ENCODE data around the gene TTC7B. TPM values are rescaled to one million over a fixed set of nuclear protein-coding genes. Genes with fewer than 3 reads are reported as not detected.

Gene TTC7B
- total and polyA plus RNA-seq, 2 experiments from 2014 or later = 7.9 to 28.6 TPM

GRCh38 chr14:90654831-90655276 lies 161.4 kb downstream of the TTC7B start (continued):
- TF ChIP-seq ZNF331 (CRISPR knock-in tag; IDR thresholded peaks at IDR 0.05; ENCODE audit: low read depth) = no peak
- no peak for TF ChIP-seq ZNF114 (CRISPR knock-in tag; IDR thresholded peaks at IDR 0.05)

GRCh38 chr14:90652626-90653025 lies 163.6 kb downstream of the TTC7B start:
- no peak for TF ChIP-seq REST (IDR thresholded peaks at IDR 0.05; ENCODE audit: unreplicated experiment)
- TF ChIP-seq CTCF (conservative IDR thresholded peaks at IDR 0.05; ENCODE audit: low read depth in 2 of 2) = no peak
- no peak for TF ChIP-seq EZH2phosphoT487 (IDR thresholded peaks at IDR 0.05; ENCODE audit: unreplicated experiment)
- no peak for TF ChIP-seq ETS1 (IDR thresholded peaks at IDR 0.05)
- TF ChIP-seq ZNF331 (CRISPR knock-in tag; IDR thresholded peaks at IDR 0.05; ENCODE audit: low read depth) = no peak
- TF ChIP-seq EZH2 (IDR thresholded peaks at IDR 0.05; ENCODE audit: low read depth, unreplicated experiment) = no peak
- TF ChIP-seq ZNF114 (CRISPR knock-in tag; IDR thresholded peaks at IDR 0.05) = no peak
- TF ChIP-seq POLR2AphosphoS5 (IDR thresholded peaks at IDR 0.05; ENCODE audit: low read depth) = no peak
- no peak for TF ChIP-seq ZNF462 (CRISPR knock-in tag; IDR thresholded peaks at IDR 0.05)
- TF ChIP-seq STAT1 (IDR thresholded peaks at IDR 0.05; ENCODE audit: unreplicated experiment) = no peak
- TF ChIP-seq NANOG (IDR thresholded peaks at IDR 0.05; ENCODE audit: borderline replicate concordance) = no peak
- TF ChIP-seq CREB1 (CRISPR knock-in tag; IDR thresholded peaks at IDR 0.05; ENCODE audit: low read depth) = no peak
- TF ChIP-seq JUNB (IDR thresholded peaks at IDR 0.05; ENCODE audit: unreplicated experiment) = no peak
- Histone ChIP-seq H3K27ac (ENCODE audit: low read depth) (no peak overlapping the region), H3F3A (replicated peaks; ENCODE audit: low read depth) (no peaks in the 10 kb centered on the region), H3K9me2 (ENCODE audit: insufficient read depth) (peaks cover 12% of the 10 kb centered on the region; the same call in 1 of the 2 replicates), H3K79me2 (replicated peaks; ENCODE audit: insufficient read depth) (no peaks in the 10 kb centered on the region), H3K4me1 (ENCODE audit: insufficient read depth) (peaks cover 14% of the 10 kb centered on the region), H3K4me2 (no peak overlapping the region), H2AFZ (no peak overlapping the region), H3K27me3 (ENCODE audit: insufficient read depth) (no peaks in the 10 kb centered on the region), H3K4me3 (no peak overlapping the region), H3K36me3 (ENCODE audit: insufficient read depth) (no peaks in the 10 kb centered on the region), H4K20me1 (replicated peaks; ENCODE audit: insufficient read depth) (no peaks in the 10 kb centered on the region)
- Mint-ChIP-seq H3K4me3 (no peak overlapping the region), H3K27ac (no peak overlapping the region; the same call in 1 of the 2 replicates), H3K27me3 (ENCODE audit: insufficient read depth, low read depth, poor library complexity) (peaks cover 1% of the 10 kb centered on the region), H3K9me3 (no peaks in the 10 kb centered on the region), H3K4me1 (peaks cover 39% of the 10 kb centered on the region), H3K36me3 (ENCODE audit: low read depth) (peaks cover 2% of the 10 kb centered on the region; the same call in 1 of the 3 replicates)
- ATAC-seq (no peak), DNase-seq (ENCODE audit: low spot score) (no peak)

Measured in GM23338 (cell line).